ENCODE measurements around the gene DNM3.

The DNM3 gene

GRCh38 chr1:171817511-171818265 lies 23.6 kb upstream of the DNM3 start:
- DNase-seq (ENCODE audit: low read depth in 2 of 2), result no peak

- DNase-seq (ENCODE audit: low read depth in 2 of 2), result no peak
Measured at GRCh38 chr1:171819946-171820345, 21.4 kb upstream of the DNM3 start.

GRCh38 chr1:171826973-171827372 lies 14.3 kb upstream of the DNM3 start:
- DNase-seq (ENCODE audit: low read depth in 2 of 2), result no peak

GRCh38 chr1:171828794-171829193 lies 12.5 kb upstream of the DNM3 start:
- no peak for DNase-seq (ENCODE audit: low read depth in 2 of 2)

GRCh38 chr1:171833091-171833825 lies 8.0 kb upstream of the DNM3 start:
- DNase-seq (ENCODE audit: low read depth in 2 of 2), result no peak

GRCh38 chr1:171834821-171835220 lies 6.5 kb upstream of the DNM3 start:
- no peak for DNase-seq (ENCODE audit: low read depth in 2 of 2)

GRCh38 chr1:171835891-171836290 lies 5.4 kb upstream of the DNM3 start:
- no peak for DNase-seq (ENCODE audit: low read depth in 2 of 2)

GRCh38 chr1:171841931-171842761 lies 848 bp downstream of the DNM3 start:
- no peak for DNase-seq (ENCODE audit: low read depth in 2 of 2)

GRCh38 chr1:171844381-171844780 lies 3.1 kb downstream of the DNM3 start:
- no peak for DNase-seq (ENCODE audit: low read depth in 2 of 2)

GRCh38 chr1:171845998-171846397 lies 4.7 kb downstream of the DNM3 start:
- no peak for DNase-seq (ENCODE audit: low read depth in 2 of 2)

- DNase-seq (ENCODE audit: low read depth in 2 of 2), result no peak
Measured at GRCh38 chr1:171849245-171849898, 8.1 kb downstream of the DNM3 start.

- no peak for DNase-seq (ENCODE audit: low read depth in 2 of 2)
Measured at GRCh38 chr1:171850651-171851350, 9.5 kb downstream of the DNM3 start.

- no peak for DNase-seq (ENCODE audit: low read depth in 2 of 2)
Measured at GRCh38 chr1:171852272-171852671, 11.0 kb downstream of the DNM3 start.

GRCh38 chr1:171855381-171855780 lies 14.1 kb downstream of the DNM3 start:
- DNase-seq (ENCODE audit: low read depth in 2 of 2), result no peak

- peak in 1 of 2 experiments; percentile 4 for DNase-seq (ENCODE audit: low read depth in 2 of 2)
Measured at GRCh38 chr1:171858696-171859095, 17.4 kb downstream of the DNM3 start.

GRCh38 chr1:171860696-171861095 lies 19.4 kb downstream of the DNM3 start:
- DNase-seq (ENCODE audit: low read depth in 2 of 2), result no peak

- DNase-seq (ENCODE audit: low read depth in 2 of 2), result no peak
Measured at GRCh38 chr1:171863531-171863930, 22.2 kb downstream of the DNM3 start.

GRCh38 chr1:171864308-171864707 lies 23.0 kb downstream of the DNM3 start:
- DNase-seq (ENCODE audit: low read depth in 2 of 2), result no peak

- DNase-seq (ENCODE audit: low read depth in 2 of 2), result no peak
Measured at GRCh38 chr1:171865106-171865505, 23.8 kb downstream of the DNM3 start.

- no peak for DNase-seq (ENCODE audit: low read depth in 2 of 2)
Measured at GRCh38 chr1:171867236-171867635, 25.9 kb downstream of the DNM3 start.

- no peak for DNase-seq (ENCODE audit: low read depth in 2 of 2)
Measured at GRCh38 chr1:171868217-171868803, 27.0 kb downstream of the DNM3 start.

Measured in fibroblast of skin of left biceps (primary cell).